Measurements from ENCODE around the gene PRKAG2.

The PRKAG2 gene

DNA sequence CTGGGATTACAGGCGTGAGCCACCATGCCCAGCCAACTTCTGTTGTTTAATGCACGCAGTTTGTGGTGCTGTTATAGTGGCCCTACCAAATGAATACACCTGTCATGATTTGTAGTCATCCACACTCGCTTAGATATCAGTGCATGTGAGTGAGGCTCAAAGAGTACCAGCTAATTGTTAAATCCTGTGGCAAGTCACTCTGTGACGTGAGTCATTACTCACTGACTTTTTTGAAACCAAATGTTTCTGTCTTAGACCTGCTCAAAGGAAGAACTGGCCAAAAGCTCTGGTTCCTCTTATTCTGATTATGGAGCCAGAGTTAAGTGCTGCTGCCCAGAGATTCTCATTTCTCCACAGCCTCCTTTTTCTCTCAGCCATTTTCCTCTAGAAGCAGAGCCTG lies 109.4 kb downstream of the PRKAG2 start:
- no peak for DNase-seq (ENCODE audit: low read depth)

DNA sequence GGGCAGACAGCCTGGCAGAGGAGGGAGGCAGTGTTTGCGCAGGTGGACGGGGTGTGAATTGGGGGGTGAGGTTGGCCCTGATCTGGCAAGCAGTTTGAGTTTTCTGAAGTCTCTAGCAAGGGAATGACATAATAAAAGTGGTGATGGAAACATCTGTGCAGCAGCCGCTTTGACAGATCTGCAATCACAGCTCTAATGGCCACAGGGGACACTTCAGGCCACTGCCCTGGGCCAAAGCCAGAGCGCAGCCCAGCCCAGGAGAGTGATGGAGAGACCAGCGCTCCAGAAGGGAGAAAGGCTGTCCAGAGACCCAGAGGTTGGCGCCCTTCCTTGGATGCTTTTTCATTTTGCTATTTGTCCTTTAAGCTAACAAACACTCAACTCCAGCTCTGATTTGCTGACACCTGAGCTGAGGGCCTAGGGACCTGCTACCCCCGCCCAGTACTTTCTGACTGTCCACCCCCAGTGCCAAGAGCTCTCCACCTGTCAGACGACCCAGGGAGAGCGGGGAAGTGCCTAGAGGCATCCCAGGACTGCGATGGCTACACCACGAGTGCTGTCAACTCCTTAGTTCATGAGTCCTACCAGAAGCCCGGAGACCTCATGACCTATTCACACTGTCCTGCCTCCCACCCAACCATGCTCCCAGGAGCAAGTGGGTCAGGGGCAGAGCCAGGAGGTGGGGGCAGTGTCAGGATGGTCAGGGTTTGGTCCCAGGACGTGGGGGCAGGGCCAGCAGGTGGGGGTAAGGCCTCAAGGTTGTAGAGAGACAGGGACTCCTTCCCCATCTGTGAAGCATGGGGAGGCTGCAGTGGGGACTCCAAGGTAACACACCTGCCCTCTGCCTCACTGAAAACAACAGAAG lies 112.6 kb downstream of the PRKAG2 start:
- DNase-seq (ENCODE audit: low read depth) = no peak

DNA sequence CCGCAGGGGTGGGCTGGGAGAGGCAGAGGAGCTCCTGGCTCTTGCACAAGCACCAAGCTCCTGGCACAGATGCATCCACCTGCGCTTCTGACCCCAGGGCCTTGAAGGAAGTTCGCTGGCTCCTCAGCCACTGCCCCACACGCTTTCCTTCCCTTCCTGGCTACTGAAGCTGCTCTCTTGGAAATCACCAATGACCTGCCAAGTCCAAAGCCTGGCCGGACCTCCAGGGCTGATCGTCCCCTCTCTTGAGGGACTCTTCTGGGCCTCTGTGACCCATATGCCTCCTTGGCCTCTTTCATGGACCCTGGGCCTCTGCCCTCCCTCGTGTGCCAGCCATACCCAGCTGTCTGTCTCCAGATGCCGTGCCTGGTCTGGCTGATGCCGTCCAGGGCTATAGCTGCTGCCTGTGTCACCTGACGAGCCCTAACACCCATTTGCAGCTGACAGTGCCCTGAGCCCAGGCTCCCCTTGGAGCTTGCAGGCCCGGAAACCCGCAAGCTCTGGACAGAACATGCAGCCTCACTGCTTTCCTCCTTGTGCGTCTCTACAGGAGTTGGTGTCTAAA lies 113.4 kb downstream of the PRKAG2 start:
- no peak for DNase-seq (ENCODE audit: low read depth)

- no peak for DNase-seq (ENCODE audit: low read depth)
Observed at GRCh38 chr7:151762583-151763245, 114.2 kb downstream of the PRKAG2 start.

DNA sequence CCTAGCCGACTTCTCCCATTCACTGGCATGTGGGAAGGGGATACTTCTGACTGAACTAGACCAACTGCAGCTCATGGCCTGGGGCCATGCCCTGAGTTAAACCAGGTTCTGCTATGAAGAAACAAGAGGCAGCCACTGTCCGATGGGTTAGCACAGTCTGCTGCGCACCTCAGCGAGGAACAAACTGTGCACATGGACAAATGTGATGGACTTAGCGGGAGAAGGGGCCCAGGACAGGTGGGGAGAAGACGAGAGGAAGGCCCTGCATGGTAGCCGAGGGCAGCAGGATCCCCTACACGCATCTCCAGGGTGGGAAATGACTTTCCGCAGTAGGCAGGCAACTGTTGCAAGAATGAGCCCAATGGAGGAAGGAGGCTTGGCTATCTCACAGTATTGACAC lies 115.0 kb downstream of the PRKAG2 start:
- no peak for DNase-seq (ENCODE audit: low read depth)

DNA sequence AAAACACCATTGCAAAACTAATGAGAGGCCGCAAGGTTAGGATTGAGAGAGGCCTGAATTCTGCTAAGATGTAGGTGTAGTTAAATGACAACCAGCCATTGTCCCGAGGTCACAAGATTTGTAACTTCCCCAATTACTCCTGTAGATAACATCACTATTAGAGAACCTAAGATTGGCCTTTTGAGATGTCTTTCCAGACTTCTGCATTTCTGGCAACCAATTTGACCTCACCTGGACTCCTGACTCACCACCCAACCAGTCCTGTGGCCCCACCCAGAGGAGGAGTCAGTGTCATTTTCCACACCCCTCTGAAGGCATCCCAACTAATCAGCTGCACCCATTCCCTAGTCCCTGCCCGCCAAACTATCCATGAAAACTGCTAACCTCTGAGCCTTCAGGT lies 115.7 kb downstream of the PRKAG2 start:
- no peak for DNase-seq (ENCODE audit: low read depth)

DNA sequence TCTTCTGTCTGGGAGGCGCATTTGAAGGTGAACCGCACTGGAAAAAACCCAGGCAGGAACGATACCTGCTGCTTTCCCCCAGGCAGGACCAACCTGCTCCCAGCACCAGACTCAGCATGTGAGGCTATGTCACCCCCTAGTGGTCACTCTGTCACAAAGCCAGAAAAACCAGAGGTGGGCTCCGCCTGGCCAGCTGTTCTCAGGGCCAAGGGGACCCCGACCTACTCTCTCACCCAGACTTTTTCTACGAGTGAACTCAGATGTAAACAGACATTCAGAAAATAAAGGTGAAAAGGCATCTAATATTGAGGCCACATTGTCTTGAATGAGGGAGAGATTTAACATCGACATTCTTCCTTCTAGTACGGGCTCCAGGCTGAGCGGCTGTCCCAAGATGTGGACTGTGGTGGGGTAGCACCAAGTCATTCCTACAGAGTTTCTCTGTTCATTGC lies 117.3 kb downstream of the PRKAG2 start:
- DNase-seq (ENCODE audit: low read depth) = peak; percentile 54

GRCh38 chr7:151758622-151759540 lies 118.0 kb downstream of the PRKAG2 start:
- no peak for DNase-seq (ENCODE audit: low read depth)

- peak; percentile 49 for DNase-seq (ENCODE audit: low read depth)
Observed at GRCh38 chr7:151757274-151757673, 119.6 kb downstream of the PRKAG2 start.

DNA sequence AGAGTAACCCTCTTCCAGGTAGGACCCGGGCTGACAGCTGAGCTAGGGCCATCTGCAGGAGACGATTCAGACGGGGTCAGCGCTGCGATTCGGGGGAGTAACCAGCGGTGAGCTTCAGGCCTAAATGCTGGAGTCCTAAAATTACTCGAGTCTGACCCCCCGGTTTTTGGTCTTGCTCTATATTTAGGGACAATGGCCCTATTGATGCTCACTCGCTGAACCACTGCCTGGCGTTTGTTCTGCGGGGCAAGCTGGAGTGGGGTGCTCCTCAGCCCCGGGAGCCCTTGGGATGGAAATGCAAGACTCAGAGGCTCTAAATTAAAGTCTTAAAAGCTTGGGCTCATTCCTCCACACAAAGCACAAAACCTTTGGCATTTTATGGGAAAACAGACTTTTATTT lies 120.0 kb downstream of the PRKAG2 start:
- no peak for DNase-seq (ENCODE audit: low read depth)

- DNase-seq (ENCODE audit: low read depth) = peak; percentile 77
Observed at GRCh38 chr7:151756076-151756731, 120.7 kb downstream of the PRKAG2 start.

- peak; percentile 24 for DNase-seq (ENCODE audit: low read depth)
Observed at GRCh38 chr7:151755131-151755801, 121.6 kb downstream of the PRKAG2 start.

GRCh38 chr7:151754688-151755130 lies 122.2 kb downstream of the PRKAG2 start:
- no peak for DNase-seq (ENCODE audit: low read depth)

GRCh38 chr7:151754142-151754590 lies 122.7 kb downstream of the PRKAG2 start:
- peak; percentile 99 for DNase-seq (ENCODE audit: low read depth)

GRCh38 chr7:151752816-151753595 lies 123.9 kb downstream of the PRKAG2 start:
- peak; percentile 62 for DNase-seq (ENCODE audit: low read depth)

- no peak for DNase-seq (ENCODE audit: low read depth)
Observed at GRCh38 chr7:151752037-151752436, 124.9 kb downstream of the PRKAG2 start.

- DNase-seq (ENCODE audit: low read depth) = no peak
Observed at GRCh38 chr7:151748733-151749132, 128.2 kb downstream of the PRKAG2 start.

GRCh38 chr7:151748021-151748420 lies 128.9 kb downstream of the PRKAG2 start:
- DNase-seq (ENCODE audit: low read depth) = peak; percentile 53

- DNase-seq (ENCODE audit: low read depth) = no peak
Observed at GRCh38 chr7:151745706-151746105, 131.2 kb downstream of the PRKAG2 start.

Data from iris pigment epithelial cell (primary cell).